WTC11 (cell line): ENCODE results near the gene CPSF7. TPM values are rescaled to one million over a fixed set of nuclear protein-coding genes. Genes with fewer than 3 reads are reported as not detected.

Experiments
- ATAC-seq: fragments of 200-7000 bp; cut with Tn5 transposase; 2 replicates; pipeline ENCODE4 v1.10.0; 2021; ENCODE audit warnings: mild to moderate bottlenecking, moderate library complexity
- CTCF ChIA-PET: fragments of 300-600 bp; sonication (Branson Sonifier 250); formaldehyde crosslinking; loops from one replicate; lab custom pipeline; 2021; ENCODE audit warnings: antibody characterized with exemption; lab: Charles Lee
- POLR2A ChIA-PET: fragments of 350-600 bp; sonication (Branson Sonifier 250); formaldehyde crosslinking; loops from one replicate; lab custom pipeline; 2021; ENCODE audit warnings: antibody characterized with exemption; lab: Charles Lee
- DNase-seq: peaks from one replicate; pipeline ENCODE4 v3.0.0; 2021; ENCODE audit warnings: low spot score
- H3K27ac Mint-ChIP-seq: 2 replicates; pipeline ENCODE4 v1.8.0; 2021; ENCODE audit warnings: mixed read lengths
- H3K27me3 Mint-ChIP-seq: 2 replicates; pipeline ENCODE4 v1.8.0; 2021; ENCODE audit warnings: low read depth, mild to moderate bottlenecking, moderate library complexity, mixed read lengths
- H3K36me3 Mint-ChIP-seq: 2 replicates; pipeline ENCODE4 v1.8.0; 2021; ENCODE audit warnings: mixed read lengths
- H3K4me1 Mint-ChIP-seq: 2 replicates; pipeline ENCODE4 v1.8.0; 2022; ENCODE audit warnings: mixed read lengths
- H3K4me3 Mint-ChIP-seq: 2 replicates; pipeline ENCODE4 v1.8.0; 2021; ENCODE audit warnings: mild to moderate bottlenecking, moderate library complexity, mixed read lengths
- H3K9me3 Mint-ChIP-seq: 2 replicates; pipeline ENCODE4 v1.8.0; 2021; ENCODE audit warnings: mixed read lengths
- E2F4 ChIP-seq: sonication (generic); formaldehyde crosslinking; IDR thresholded peaks from 2 replicates; pipeline ENCODE4 v1.8.1; 2022; ENCODE audit warnings: low read depth, mild to moderate bottlenecking, moderate library complexity, missing genetic modification reagents, borderline replicate concordance
- ESRRA ChIP-seq: sonication (generic); formaldehyde crosslinking; IDR thresholded peaks from 2 replicates; pipeline ENCODE4 v1.8.1; 2022; ENCODE audit warnings: mild to moderate bottlenecking, missing genetic modification reagents, borderline replicate concordance
- ETV6 ChIP-seq: sonication (generic); formaldehyde crosslinking; IDR thresholded peaks from 2 replicates; pipeline ENCODE4 v1.8.1; 2022; ENCODE audit warnings: mild to moderate bottlenecking, missing genetic modification reagents
- FOXP1 ChIP-seq: sonication (generic); formaldehyde crosslinking; IDR thresholded peaks from 2 replicates; pipeline ENCODE4 v1.8.0; 2022; ENCODE audit warnings: missing genetic modification reagents, mild to moderate bottlenecking, moderate library complexity, borderline replicate concordance
- GABPB1 ChIP-seq: sonication (generic); formaldehyde crosslinking; IDR thresholded peaks from 2 replicates; pipeline ENCODE4 v1.8.1; 2023; ENCODE audit warnings: mild to moderate bottlenecking, missing genetic modification reagents
- IRF1 ChIP-seq: sonication (generic); formaldehyde crosslinking; IDR thresholded peaks from 2 replicates; pipeline ENCODE4 v1.8.0; 2023; ENCODE audit warnings: missing genetic modification reagents
- IRF2 ChIP-seq: sonication (generic); formaldehyde crosslinking; IDR thresholded peaks from 2 replicates; pipeline ENCODE4 v1.8.0; 2022; ENCODE audit warnings: low read depth, missing genetic modification reagents, borderline replicate concordance
- MAX ChIP-seq: sonication (generic); formaldehyde crosslinking; IDR thresholded peaks from 2 replicates; pipeline ENCODE4 v1.8.0; 2022; ENCODE audit warnings: mild to moderate bottlenecking, missing genetic modification reagents
- NFATC4 ChIP-seq: fragments of 250-450 bp; sonication (Bioruptor Pico); IDR thresholded peaks from 2 replicates; pipeline ENCODE4 v1.9.0; 2021; ENCODE audit warnings: mild to moderate bottlenecking
- NR2C2 ChIP-seq: sonication (generic); formaldehyde crosslinking; IDR thresholded peaks from 2 replicates; pipeline ENCODE4 v1.8.0; 2022; ENCODE audit warnings: mild to moderate bottlenecking, missing genetic modification reagents
- OVOL2 ChIP-seq: fragments of 250-450 bp; sonication (Bioruptor Pico); IDR thresholded peaks from 2 replicates; pipeline ENCODE4 v1.9.0; 2021; ENCODE audit warnings: mild to moderate bottlenecking, borderline replicate concordance
- PRDM15 ChIP-seq: sonication (generic); formaldehyde crosslinking; IDR thresholded peaks from 2 replicates; pipeline ENCODE4 v1.8.0; 2022; ENCODE audit warnings: missing genetic modification reagents
- PREB ChIP-seq: sonication (generic); formaldehyde crosslinking; IDR thresholded peaks from 2 replicates; pipeline ENCODE4 v1.8.1; 2022; ENCODE audit warnings: mild to moderate bottlenecking, missing genetic modification reagents, moderate library complexity, borderline replicate concordance
- PRRX2 ChIP-seq: fragments of 250-450 bp; sonication (Bioruptor Pico); IDR thresholded peaks from 2 replicates; pipeline ENCODE4 v1.8.0; 2021; ENCODE audit warnings: mild to moderate bottlenecking
- SOX15 ChIP-seq: fragments of 250-450 bp; sonication (Bioruptor Pico); IDR thresholded peaks from 2 replicates; pipeline ENCODE4 v1.9.0; 2021; ENCODE audit warnings: mild to moderate bottlenecking
- SP1 ChIP-seq: sonication (generic); formaldehyde crosslinking; conservative IDR thresholded peaks from 2 replicates; pipeline ENCODE4 v1.8.1; 2022; ENCODE audit warnings: missing genetic modification reagents
- TEAD4 ChIP-seq: sonication (generic); formaldehyde crosslinking; IDR thresholded peaks from 2 replicates; pipeline ENCODE4 v1.8.0; 2022; ENCODE audit warnings: mild to moderate bottlenecking, missing genetic modification reagents
- ZMAT4 ChIP-seq: fragments of 250-450 bp; sonication (Bioruptor Pico); IDR thresholded peaks from 2 replicates; pipeline ENCODE4 v1.9.0; 2021; ENCODE audit warnings: mild to moderate bottlenecking
- ZNF121 ChIP-seq: sonication (generic); formaldehyde crosslinking; IDR thresholded peaks from 2 replicates; pipeline ENCODE4 v1.8.0; 2023; ENCODE audit warnings: missing genetic modification reagents
- ZNF138 ChIP-seq: sonication (generic); formaldehyde crosslinking; conservative IDR thresholded peaks from 2 replicates; pipeline ENCODE4 v1.8.1; 2022; ENCODE audit warnings: mild to moderate bottlenecking, moderate library complexity, missing genetic modification reagents
- ZNF263 ChIP-seq: sonication (generic); formaldehyde crosslinking; IDR thresholded peaks from 2 replicates; pipeline ENCODE4 v1.8.1; 2022; ENCODE audit warnings: low read depth, mild to moderate bottlenecking, moderate library complexity, missing genetic modification reagents
- ZNF281 ChIP-seq: sonication (generic); formaldehyde crosslinking; IDR thresholded peaks from 2 replicates; pipeline ENCODE4 v1.8.0; 2023; ENCODE audit warnings: mild to moderate bottlenecking, missing genetic modification reagents
- ZNF416 ChIP-seq: fragments of 250-450 bp; sonication (Bioruptor Pico); IDR thresholded peaks from 2 replicates; pipeline ENCODE4 v1.9.0; 2021; ENCODE audit warnings: mild to moderate bottlenecking, inconsistent platforms
- ZNF423 ChIP-seq: fragments of 250-450 bp; sonication (Bioruptor Pico); IDR thresholded peaks from 2 replicates; pipeline ENCODE4 v2.1.2; 2022; ENCODE audit warnings: mild to moderate bottlenecking, moderate library complexity
- ZNF671 ChIP-seq: fragments of 250-450 bp; sonication (Bioruptor Pico); IDR thresholded peaks from 2 replicates; pipeline ENCODE4 v1.8.0; 2021; ENCODE audit warnings: mild to moderate bottlenecking
- total RNA-seq: library from RNA; stranded (reverse); gene quantifications from 3 replicates; pipeline ENCODE4 v1.2.3, GENCODE V29; 2021

The CPSF7 gene
- total RNA-seq, 1 experiment from 2014 or later = 88.3 TPM

- Mint-ChIP-seq H3K4me3 (no peak overlapping the region), H3K36me3 (peaks cover 80% of the 10 kb centered on the region), H3K27ac (no peak overlapping the region)
- CTCF ChIA-PET = interaction anchor here (1.3 kb wide), 1 partner anchor 21 kb away, joined by 4 read pairs; no protein-coding TSS in a partner anchor
- TF ChIP-seq E2F4 (CRISPR knock-in tag) = no peak
- TF ChIP-seq TEAD4 (CRISPR knock-in tag) = no peak
- TF ChIP-seq ZNF281 = no peak
- TF ChIP-seq NR2C2 (CRISPR knock-in tag) = no peak
- no peak for TF ChIP-seq ZNF263 (CRISPR knock-in tag)
- no peak for TF ChIP-seq ETV6 (CRISPR knock-in tag)
- no peak for TF ChIP-seq NFATC4 (CRISPR knock-in tag)
- TF ChIP-seq ZNF416 (CRISPR knock-in tag) = no peak
- TF ChIP-seq, all 79 proteins: peak for 0
- DNase-seq (no peak), ATAC-seq (no peak)
- no peaks in the 10 kb centered on the region for H3K4me1 Mint-ChIP-seq
- no peaks in the 10 kb centered on the region for H3K27me3 Mint-ChIP-seq
- H3K9me3 Mint-ChIP-seq = no peaks in the 10 kb centered on the region
- POLR2A ChIA-PET = no interaction called here
Measured at GRCh38 chr11:61406991-61407728, 22.6 kb downstream of the CPSF7 start.

- Mint-ChIP-seq H3K27me3 (no peaks in the 10 kb centered on the region), H3K9me3 (no peaks in the 10 kb centered on the region), H3K27ac (no peak overlapping the region), H3K4me3 (no peak overlapping the region), H3K4me1 (no peaks in the 10 kb centered on the region), H3K36me3 (peaks cover 71% of the 10 kb centered on the region)
- DNase-seq (no peak), ATAC-seq (no peak)
- TF ChIP-seq ZNF121 (CRISPR knock-in tag) (no peak), PRDM15 (CRISPR knock-in tag) (no peak), SP1 (no peak), PRRX2 (CRISPR knock-in tag) (no peak), ZMAT4 (CRISPR knock-in tag) (no peak), ZNF423 (CRISPR knock-in tag) (no peak), OVOL2 (no peak), FOXP1 (CRISPR knock-in tag) (no peak), ESRRA (CRISPR knock-in tag) (no peak), ZNF671 (CRISPR knock-in tag) (no peak), PREB (CRISPR knock-in tag) (no peak), MAX (CRISPR knock-in tag) (no peak), GABPB1 (CRISPR knock-in tag) (no peak), IRF1 (CRISPR knock-in tag) (no peak), NFATC4 (CRISPR knock-in tag) (no peak), SOX15 (CRISPR knock-in tag) (no peak), ZNF138 (no peak), IRF2 (CRISPR knock-in tag) (no peak)
- ChIA-PET POLR2A (no interaction called here), CTCF (no interaction called here)
Measured at GRCh38 chr11:61406067-61406466, 23.7 kb downstream of the CPSF7 start.
